NCI-H1930 (cell line): ENCODE measurements around the gene WNK1.
"Not testable (repeated sequence)": the region's sequence is repeated elsewhere in the genome, so short reads cannot be mapped to it uniquely, and the experiment has no call there.

Experiments used
- DNase-seq, 2 experiments: peaks; one replicate each; lab custom pipeline; 2025; lab: John Stamatoyannopoulos, UW

The WNK1 gene

DNA sequence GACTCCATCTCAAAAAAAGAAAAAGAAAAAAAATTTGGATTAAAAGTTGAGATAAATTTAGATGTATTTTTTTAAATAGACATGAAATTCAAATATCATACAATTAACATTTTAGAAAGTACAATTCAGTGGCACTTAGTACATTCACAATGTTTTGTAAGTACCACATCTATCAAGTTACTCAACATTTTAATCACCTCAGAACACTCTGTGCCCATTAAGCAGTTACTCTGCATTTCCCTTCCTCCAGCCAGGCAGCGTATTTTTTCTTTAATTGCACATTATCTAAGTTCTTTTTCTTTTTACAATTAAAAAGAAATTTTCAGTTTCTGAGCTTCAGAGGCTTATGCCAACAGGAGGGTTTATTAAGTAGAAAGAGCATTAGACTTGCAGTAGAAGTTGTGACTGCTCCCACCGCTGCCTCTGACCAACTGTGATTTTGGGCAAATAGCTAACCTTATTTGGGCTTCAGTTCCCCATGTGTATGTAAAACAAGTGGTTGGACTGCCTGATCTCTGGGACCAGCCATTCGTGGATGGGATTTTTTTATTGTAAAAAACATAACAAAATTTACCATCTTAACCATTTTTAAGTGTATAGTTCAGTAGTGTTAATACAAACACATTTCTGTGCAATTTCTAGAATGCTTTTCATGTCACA lies 65.7 kb downstream of the WNK1 start:
- DNase-seq, result no peak

DNA sequence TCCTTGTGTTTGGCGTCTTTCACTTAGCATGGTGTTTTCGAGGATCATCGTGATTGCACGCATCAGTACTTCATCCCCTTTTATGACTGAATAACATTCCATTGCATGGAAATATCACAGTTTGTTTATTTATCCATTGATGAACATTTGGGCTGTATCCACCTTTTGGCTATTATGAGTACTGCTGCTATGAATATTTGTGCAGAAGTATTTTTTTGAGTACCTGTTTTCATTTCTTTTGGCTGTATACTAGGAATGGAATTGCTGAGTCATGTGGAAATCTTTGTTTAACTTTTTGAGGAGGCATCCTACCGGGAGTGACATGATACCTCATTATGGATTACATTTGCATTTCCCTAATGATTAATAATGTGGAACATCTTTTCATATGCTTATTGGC lies 66.4 kb downstream of the WNK1 start:
- DNase-seq, result no peak

DNA sequence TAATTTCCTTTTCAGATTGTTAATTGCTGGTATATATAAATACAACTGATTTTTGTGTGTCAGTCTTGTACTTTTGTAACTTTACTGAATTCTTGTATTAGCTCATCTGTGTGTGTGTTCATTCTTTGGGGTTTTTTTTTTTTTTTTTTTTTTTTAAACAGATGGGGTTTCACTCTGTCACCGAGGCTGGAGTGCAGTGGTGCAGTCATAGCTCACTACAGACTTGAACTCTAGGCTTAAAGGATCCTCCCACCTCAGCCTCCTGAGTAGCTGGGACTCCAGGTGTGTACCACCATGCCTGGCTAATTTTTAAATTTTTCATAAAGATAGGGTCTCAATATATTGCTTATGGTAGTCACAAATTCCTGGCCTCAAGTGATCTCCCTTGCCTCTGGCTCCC lies 68.0 kb downstream of the WNK1 start:
- no peak for DNase-seq

DNA sequence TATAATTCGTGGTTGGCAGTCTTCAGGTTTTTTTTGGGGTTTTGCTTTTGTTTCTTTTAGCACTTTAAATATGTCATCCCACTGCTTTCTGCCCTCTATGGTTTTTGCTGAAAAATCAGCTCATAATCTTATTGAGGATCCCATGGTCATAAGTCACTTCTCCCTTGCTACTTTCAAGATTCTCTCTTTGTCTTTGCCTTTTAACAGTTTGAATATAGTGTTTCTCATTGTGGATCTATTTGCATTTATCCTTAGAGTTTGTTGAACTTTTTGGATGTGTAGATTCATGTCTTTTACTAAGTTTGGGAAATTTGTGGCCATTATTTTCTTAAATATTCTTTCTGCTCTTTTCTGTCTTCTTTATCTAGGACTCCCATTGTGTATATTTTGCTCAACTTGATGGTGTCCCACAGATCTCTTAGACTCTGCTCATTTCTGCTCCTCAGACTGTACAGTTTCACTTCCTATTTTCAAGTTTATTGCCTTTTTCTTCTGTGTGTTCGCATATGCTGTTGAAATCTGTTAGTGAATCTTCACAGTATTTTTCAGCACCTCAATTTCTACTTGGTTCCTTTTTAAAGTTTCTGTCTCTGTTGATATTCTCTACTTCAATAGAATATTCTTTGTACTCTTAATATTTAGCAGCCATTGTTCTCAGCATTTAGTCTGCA lies 70.8 kb downstream of the WNK1 start:
- DNase-seq, result no peak

DNA sequence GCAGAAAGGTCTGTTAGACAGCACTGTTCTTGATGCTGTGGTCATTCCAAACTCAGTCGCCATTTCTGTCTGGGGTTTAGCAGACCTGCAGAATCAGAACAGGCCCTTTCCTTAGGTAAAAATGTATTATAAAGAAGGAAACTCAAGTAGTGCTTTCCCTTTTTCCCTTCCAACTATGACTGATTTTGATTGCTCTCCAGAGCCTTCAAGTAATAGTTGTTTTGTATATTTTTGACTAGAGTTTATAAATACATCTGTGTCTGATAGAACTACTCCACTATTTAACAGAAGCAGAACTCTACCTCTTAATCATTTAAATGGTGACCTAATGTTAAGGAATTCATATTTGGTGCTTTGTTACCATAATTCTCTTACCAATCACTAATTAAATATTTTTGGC lies 74.0 kb downstream of the WNK1 start:
- no peak for DNase-seq

DNA sequence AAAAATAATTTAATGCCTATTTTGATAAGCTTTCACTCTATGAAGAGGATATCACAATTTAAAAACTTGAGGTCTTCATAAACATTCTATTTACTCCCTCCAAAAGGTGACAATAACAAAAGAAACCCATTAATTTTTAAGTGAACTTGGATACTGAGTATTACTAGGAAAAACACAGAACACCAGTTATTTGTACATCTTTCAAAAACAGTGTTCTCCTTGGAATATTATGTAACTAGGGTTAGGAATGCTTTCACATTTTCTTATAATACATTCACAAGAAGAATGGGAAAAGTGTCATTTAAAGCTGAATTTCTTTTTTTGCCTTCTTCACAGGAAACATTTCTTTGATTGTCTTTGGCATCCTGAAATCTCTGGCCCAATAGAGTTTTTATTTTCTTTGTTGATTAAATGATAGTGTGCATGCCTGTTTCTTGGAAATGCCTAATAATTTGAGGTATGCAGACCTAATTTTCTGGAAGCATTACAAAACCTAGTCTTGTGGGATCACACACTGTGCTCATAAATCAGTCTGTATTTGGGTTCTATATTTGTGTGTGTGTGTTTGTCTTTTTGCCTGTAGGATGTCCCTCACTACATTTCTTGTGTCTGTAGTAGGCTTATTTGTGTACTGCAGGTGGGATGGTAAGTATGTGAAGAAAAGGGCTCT lies 76.5 kb downstream of the WNK1 start:
- no peak for DNase-seq

DNA sequence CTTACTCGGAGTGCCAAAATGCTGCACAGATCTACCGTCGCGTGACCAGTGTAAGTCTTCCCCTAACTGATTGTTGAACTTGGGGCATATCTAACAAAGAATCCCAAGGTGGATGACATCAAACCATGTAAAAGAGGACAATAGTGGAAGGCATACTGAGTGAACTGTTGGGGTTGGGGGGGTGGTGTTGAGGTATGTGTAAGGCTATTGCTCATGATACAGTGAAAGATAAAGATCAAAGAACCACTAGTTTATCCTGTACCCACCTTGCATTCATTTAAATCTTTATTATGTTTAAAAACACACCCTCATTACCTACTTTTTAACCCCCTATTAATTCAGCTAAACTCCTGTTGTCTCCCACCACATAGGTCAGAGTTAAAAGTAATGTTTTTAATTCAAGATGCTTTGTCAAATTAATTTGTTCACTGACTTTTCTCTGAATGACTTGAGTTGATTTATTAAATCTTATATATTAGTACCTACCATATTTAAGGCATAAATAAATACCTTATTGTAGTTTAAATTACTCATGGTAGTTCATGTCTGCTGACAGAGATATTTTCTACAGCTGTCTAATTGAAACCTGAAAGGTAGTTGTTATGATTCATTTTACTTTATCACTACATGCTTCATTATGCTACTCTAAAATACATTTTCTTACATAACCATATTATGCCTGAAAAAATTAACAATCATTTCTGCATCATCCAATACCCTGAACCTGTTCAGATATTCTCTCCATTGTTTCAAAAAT lies 77.9 kb downstream of the WNK1 start:
- DNase-seq, result no peak

DNA sequence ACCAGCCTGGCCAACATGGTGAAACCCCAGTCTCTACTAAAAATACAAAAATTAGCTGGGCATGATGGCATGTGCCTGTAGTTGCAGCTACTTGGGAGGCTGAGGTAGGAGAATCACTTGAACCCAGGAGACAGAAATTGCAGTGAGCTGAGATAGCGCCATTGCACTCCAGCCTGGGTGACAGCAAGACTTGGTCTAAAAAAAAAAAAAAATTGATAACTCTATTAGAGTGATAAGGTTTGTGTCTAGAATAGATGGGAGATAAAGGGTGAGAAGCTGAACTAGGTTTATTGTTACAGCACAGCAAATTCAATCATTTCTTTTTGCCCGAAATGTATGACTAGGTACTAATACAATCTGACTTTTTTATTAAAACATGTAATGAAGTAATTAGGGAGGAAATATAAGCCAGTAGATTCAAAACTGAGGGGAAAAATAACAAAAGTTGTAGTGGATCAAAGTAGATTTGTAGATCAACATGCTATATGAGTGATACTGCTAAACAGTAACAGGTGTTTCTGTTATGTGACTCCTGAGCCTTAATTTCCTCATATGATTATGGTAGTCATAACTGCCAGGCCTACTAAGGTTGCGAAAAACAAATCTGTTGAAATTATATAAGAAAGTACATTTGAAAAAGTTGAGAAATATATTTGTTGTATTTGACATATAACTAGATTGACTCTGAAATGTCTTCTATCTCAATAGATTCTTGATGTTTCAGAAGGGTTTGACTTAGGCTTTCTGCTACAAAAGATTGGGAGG lies 83.6 kb downstream of the WNK1 start:
- no peak for DNase-seq

DNA sequence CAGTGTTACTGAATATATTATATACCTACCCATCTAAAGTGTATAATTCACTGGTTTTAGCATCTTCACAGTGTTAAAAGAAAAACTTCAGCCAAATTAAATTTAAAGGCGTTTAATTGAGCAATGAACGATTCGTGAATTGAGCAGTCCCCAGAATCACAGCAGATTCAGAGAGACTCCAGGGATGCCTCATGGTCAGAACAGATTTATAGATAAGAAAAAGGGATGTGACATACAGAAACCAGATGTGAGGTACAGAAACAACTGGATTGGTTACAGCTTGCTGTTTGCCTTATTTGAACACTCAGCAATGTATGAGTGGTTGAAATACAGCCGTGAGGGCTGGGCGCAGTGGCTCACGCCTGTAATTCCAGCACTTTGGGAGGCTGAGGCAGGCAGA lies 84.6 kb downstream of the WNK1 start:
- no peak for DNase-seq

DNA sequence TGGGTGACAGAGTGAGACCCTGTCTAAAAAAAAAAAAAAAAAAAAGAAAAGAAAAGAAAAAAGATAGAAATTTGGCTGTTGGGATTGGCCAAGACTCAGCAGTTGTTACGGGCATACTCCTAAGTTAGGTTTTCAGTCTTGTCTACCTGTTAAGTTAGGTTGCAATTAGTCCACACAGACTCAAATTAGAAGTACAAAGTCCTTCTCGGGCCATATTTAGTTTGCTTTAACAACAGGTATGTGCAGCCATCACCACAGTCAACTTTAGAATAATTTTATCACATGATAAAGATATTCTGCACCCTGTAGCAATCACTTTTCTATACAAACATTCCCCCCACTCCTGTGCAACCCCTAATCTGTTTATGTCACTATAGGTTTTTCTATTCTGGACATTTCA lies 85.2 kb downstream of the WNK1 start:
- DNase-seq, result no peak

DNA sequence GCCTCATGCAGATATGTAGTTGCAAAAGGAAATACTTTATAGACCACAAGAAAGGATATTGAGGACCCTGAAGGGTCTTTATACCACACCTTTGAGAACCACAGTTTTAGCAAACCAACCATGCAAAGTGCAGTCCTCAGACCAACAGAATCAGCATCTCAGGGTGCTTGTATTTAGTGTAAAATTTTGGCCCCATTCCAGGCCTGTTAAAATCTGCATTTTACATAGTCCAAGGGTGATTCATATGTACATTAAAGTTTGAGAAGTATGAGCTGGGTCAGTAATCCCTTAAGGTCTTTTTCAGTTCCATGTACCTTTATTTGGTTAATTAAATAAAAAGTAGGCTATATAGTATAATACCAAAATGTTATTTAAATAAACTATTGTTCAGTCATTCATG lies 91.2 kb downstream of the WNK1 start:
- DNase-seq, result no peak

DNA sequence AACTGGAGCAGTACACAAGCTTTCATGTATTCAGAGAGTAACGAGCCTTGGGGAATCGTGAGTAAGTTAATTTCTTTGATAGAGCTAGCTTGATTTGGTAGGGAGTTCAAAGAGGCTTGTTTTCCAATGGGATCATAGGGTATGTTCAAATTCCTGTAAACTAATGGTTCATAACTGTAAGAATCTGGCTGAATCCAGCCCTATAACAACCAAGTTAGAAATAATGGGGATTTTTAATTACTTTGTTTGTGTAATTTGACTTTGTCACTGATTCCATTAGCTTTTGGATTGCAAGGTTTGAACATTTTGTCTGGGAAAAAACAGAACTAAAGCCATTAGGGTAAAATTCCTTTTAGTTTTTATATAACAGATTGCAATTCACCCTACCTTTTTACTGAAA lies 94.0 kb downstream of the WNK1 start:
- DNase-seq, result no peak

DNA sequence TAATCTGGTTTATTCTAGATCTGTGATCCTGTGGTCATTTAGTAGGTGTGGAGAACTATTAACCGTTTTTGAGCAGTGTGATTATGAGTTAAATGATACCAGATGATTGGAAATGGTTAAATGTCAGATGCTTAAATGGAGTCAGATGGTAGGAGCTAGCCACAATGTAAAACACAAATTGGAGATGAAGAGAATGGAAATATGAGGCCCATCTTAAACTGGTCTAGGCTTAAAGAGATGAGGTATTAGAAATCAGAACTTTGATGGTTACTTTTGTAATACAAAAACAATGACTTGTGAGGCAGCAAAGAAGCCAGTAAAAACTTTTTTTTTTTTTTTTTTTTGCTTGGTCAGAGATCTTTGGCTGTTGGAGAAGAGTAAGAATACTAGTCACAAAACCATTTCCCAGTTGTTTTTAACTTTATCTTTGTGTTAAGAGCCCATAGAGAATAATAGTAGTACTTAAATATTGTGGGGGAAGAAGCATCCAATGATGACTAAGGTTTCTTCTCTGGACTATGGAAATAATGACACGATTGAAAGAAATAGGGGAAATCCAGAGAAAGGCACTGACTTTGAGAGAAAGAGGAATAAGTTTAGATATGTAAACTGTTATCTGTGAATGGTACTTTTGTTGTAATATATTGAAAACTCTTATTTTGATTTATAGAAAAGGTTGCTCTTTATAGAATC lies 95.9 kb downstream of the WNK1 start:
- no peak for DNase-seq

DNA sequence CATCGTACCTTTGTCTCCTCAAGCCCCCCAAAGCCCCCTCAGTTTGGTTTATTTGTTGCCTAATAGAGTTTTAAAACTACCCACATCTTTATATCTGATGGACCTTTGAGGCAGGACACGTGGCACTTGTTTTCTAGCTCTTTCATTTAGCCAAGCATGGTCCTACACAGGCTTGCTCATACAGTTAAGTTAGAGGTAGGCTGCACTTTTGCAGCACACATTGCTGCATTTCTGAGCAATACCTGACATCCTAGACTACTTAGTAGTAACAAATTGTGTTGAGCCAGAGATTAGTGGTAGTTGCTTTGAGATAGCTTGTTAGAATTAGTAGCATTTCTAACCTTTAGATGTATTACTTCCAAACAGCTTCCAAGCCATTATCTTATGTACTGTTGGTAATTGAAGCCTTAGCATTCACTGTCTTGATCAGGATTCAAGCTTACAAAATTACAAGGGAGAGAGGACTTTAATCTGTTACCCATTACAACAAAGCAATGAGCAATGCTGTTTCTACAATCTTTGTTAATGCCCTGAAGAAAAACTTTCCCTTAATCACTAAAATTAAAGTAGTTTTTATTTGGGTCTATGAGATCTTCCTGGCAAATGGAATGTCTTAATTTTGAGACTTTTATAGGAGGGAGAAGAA lies 96.6 kb downstream of the WNK1 start:
- DNase-seq, result no peak

DNA sequence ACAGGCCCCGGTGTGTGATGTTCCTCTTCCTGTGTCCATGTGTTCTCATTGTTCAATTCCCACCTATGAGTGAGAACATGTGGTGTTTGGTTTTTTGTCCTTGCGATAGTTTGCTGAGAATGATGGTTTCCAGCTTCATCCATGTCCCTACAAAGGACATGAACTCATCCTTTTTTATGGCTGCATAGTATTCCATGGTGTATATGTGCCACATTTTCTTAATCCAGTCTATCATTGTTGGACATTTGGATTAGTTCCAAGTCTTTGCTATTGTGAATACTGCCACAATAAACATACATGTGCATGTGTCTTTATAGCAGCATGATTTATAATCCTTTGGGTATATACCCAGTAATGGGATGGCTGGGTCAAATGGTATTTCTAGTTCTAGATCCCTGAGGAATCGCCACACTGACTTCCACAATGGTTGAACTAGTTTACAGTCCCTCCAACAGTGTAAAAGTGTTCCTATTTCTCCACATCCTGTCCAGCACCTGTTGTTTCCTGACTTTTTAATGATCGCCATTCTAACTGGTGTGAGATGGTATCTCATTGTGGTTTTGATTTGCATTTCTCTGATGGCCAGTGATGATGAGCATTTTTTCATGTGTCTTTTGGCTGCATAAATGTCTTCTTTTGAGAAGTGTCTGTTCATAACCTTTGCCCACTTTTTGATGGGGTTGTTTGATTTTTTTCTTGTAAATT lies 97.5 kb downstream of the WNK1 start:
- DNase-seq, result not testable (repeated sequence)

DNA sequence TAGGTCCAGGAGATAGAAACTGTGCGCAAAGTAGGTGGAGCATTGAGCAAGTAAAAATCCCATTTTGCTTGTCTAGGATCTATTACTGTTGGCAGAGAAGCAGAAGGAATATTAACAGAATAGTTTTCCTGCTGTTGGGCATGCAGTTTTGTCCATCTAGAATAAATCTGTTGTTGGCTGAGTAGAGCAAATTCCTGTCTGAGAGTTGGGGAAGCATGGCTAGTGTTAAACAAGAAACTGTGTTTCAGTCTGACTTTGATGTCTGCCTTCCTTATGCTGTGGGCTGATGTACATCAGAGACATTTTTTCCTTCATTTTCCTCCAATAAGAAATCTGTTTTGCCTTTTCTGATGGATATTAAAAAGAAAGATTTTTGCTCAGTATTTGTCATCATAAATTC lies 99.0 kb downstream of the WNK1 start:
- no peak for DNase-seq

DNA sequence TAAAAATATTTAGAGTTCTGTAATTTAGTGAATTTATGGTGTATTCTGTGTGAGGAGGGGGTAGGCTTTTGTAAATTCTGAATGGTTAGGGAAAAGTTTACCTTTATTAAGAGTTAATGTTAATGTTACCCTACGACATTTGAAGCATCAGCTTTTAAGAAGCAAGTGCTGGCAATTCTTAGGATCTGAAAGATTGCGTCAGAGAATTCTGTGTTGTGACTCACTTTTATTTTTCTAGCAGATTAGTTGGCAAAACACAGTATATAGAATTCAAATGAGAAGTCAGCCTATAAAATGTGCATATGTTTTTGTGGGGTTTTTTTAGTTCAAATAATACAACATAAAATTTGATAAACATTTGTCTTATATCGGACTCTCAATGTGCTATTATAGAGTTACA lies 99.5 kb downstream of the WNK1 start:
- no peak for DNase-seq

DNA sequence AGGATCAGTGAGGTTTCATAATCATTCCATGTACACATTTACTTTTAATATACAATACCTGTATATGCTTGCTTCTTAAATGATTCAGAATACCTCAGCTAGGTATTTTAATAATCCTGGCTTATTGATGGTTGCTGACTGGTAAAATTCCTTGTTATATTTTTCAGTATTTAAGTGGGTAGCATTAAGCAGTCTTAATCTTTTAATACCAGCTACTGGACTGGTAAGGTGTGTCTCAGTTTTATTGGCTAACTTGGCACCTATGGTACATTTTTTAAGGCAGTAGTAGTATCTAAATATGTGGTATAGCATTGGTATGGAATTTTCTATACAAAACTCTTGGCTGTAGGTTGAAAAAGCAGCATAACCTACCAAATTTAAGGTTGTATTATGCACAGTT lies 100.5 kb downstream of the WNK1 start:
- DNase-seq, result no peak

DNA sequence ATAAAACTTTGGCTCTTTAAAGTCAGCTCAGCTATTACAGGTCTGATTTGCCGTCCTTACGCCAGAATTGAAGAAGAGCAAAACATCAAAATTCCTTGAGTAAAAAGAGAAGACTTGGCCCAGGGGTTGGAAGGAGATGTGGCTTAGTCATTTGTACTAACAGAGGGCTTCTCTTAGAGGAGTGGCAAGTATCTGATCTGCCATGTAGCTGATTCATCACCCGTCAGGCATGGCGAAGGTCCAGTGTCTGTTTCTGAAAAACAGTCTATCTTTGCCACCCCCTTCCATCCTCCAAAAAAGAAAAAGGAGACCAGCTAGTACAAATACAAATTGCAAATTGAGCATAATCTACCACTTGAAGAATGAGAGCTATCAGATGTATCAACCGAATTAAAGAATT lies 105.2 kb downstream of the WNK1 start:
- no peak for DNase-seq

DNA sequence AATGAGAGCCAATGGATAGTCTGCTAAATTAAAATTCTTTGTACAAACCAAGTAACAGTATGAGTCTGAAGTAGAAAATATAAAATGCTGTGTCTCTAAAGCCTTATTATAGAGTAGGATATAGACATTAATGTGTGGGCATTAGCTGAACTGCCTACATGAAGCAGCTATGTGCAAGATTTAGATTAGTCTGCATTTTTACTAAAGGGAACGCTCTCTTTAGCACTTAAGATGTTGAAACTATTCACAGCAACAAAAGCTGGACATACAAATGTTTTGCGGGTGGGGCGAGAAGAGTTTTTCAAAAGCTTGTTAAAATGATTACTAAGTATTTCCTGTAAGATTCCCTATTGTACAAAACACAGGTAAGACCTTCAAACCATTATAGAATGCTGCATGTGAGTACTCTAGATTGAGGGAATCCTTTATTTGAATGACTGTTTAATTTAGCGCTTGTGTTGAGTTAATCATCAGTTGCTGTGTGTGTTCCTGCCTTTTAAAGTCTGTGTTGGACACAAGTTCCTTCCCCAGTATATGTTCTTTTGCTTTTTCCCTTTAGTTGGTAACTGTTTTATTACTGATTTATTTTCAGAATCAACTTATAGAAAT lies 110.0 kb downstream of the WNK1 start:
- DNase-seq, result no peak
